WI38 (cell line): Measurements from ENCODE around the gene UBE3B.

Experiments used
- H3K4me3 ChIP-seq: 2 replicates; pipeline ENCODE4 v1.5.1; 2011; ENCODE audit warnings: low read depth, mild to moderate bottlenecking, control low read depth, low read length
- TF ChIP-seq, protein P1 (sequence below): IDR thresholded peaks from 2 replicates; pipeline ENCODE4 v1.5.1; 2012; ENCODE audit warnings: low read depth, mild to moderate bottlenecking, control low read depth, low read length

The UBE3B gene

DNA sequence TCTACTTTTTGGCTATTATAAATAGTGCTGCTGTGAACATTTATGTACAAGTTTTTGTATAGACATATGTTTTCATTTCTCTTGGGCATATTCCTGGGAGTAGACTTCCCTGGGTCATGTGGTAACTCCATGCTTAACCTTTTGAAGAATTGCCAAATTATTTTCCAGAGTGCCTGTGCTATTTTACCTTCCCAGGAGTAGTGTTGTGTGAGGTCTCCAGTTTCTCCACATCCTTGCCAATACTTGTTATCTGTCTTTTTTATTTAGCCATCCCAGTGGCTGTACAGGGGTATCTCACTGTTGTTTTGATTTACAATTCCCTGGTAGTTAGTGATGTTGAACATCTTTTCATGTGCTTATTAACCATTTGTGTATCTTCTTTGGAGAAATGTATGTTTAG, 18.9 kb downstream of the UBE3B start:
- TF ChIP-seq, protein P1, sequence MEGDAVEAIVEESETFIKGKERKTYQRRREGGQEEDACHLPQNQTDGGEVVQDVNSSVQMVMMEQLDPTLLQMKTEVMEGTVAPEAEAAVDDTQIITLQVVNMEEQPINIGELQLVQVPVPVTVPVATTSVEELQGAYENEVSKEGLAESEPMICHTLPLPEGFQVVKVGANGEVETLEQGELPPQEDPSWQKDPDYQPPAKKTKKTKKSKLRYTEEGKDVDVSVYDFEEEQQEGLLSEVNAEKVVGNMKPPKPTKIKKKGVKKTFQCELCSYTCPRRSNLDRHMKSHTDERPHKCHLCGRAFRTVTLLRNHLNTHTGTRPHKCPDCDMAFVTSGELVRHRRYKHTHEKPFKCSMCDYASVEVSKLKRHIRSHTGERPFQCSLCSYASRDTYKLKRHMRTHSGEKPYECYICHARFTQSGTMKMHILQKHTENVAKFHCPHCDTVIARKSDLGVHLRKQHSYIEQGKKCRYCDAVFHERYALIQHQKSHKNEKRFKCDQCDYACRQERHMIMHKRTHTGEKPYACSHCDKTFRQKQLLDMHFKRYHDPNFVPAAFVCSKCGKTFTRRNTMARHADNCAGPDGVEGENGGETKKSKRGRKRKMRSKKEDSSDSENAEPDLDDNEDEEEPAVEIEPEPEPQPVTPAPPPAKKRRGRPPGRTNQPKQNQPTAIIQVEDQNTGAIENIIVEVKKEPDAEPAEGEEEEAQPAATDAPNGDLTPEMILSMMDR, result no peak
- H3K4me3 ChIP-seq, result no peak overlapping the region

DNA sequence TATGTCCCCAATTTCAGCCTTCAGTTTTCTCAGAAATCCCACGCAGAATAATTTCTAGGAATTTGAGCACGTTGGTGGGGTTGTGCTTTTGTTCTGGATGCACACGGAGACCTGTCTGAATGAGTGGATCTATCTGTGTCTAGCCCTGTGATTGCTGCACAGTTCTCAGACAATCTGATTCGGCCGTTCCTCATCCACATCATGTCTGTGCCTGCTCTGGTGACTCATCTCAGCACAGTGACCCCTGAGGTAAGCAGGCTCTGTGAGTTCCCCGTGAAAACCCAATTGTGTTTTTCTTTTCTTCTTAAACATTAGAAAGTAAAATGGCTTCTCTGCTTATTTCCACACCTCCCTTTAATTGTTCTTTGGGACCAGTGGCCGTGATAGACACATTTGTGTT, 20.2 kb downstream of the UBE3B start:
- H3K4me3 ChIP-seq, result no peak overlapping the region
- TF ChIP-seq, protein P1, result no peak

DNA sequence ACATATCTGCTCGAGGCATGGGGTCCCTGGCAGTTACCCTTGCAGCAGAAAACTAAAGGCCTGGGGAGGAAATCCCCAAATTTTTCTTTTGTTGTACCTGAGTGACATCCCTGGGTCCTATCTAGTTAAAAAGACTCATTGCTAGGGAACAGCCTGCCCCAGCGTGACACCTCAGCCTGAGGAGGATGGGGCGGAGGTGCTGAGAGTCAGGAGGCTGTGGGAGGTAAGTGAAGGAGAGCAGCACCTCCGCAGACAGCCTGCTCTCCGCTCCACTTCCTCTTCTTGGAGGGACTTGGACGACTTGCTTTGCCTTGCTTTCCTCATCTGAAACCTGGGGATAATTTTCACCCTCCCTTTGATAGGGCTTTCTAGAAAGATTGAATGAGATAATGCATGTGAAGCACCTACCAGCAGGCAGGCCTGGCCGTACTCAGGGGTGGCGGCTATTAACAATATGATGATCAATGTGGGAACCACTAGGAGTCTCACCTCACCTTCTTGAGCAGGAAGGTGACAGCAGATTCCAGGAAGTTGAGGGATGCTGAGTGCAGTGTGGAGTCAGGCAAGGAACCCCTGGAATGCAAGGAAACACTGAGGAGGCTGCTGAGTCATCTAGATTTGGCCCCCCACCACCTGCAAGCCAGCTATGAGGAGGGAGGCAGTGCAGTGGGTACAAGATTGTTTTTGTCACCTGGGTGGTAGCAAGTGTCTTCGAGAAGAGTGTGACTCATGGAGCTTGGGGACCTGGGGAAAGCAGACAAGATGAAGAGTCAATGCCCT, 23.2 kb downstream of the UBE3B start:
- TF ChIP-seq, protein P1, result no peak
- no peak overlapping the region for H3K4me3 ChIP-seq

DNA sequence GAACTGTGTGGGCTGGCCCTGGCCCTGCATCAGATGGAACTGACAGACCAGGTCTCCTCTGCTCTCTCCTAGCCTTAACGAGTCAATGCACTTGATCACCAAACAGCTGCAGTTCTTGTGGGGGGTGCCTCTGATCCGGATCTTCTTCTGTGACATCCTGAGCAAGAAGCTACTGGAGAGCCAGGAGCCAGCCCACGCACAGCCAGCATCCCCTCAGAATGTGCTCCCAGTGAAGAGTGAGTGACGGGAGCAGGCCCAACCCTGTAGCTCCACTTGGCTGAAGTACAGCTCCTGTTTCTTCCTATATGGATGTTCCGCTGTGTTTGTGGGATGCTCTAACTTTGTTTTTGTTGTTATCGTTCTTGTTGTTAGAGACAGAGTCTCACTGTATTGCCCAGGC, 23.9 kb downstream of the UBE3B start:
- TF ChIP-seq, protein P1, result no peak
- no peak overlapping the region for H3K4me3 ChIP-seq

DNA sequence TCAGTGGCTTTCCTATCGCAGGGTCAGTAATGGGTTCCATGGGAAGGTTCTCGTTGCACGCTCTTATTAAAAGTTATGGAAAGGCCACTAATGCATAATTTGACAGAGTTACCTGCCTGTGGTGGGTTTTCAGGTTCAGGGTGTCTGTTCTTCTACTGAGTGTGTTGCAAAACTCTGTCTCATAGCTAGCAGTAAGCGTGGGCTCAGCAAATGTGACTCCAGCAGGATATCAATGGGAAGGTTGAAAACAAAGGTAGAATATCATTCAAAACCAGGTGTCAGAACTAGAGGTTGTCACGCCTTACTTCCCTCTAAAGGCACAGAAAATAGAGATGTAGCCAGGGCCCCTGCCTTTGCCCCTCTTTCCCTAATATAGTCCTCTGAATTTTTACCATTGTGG, 24.9 kb downstream of the UBE3B start:
- TF ChIP-seq, protein P1, result no peak
- H3K4me3 ChIP-seq, result no peak overlapping the region

DNA sequence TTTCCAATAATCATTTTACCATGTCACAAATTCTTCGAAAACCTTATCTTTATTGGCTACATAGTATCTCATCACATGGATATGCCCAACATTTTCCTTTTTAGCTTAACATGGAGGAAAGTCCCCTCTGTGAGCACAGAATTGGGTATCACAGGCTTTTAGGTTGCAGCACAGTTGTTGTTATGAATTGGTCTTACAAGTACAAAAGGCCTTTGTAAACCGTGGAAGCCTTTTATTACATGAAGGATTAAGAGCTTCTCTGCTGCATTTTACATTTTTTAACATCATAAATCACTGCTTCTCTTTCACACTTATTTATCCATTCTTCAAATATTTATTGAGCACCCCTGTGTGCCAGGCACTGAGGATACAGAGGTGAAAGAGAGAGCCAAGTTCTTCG, 26.2 kb downstream of the UBE3B start:
- no peak overlapping the region for H3K4me3 ChIP-seq
- TF ChIP-seq, protein P1, result no peak

DNA sequence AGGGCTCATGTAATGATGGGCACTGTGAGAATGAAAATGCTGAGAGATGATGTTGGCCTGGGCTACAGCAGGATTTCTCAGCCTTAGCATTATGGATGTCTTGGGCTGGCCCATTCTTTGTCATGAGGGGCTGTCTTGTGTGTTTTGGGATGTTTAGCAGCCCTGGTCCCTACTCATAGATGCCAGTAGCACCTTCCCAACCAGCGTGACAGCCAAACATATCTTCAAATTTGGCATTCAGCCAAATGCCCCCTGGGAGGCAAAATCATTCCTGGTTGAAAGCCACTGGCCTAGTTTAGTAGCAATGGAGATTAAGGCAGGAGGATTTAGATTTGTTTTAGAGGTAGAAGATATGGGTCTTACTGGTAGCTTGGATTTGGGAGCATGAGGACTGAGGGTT, 26.6 kb downstream of the UBE3B start:
- no peak overlapping the region for H3K4me3 ChIP-seq
- TF ChIP-seq, protein P1, result no peak
